22Rv1 (cell line): Measurements from ENCODE around the gene HAUS3.

Source experiments
- ZFX ChIP-seq: fragments of 450-650 bp; IDR thresholded peaks from 2 replicates; pipeline ENCODE4 v1.6.1; 2017; ENCODE audit warnings: antibody characterized with exemption, borderline replicate concordance
- TF ChIP-seq, protein P1 (sequence below): fragments of 450-650 bp; IDR thresholded peaks from 2 replicates; pipeline ENCODE4 v1.5.1; 2017; ENCODE audit warnings: mild to moderate bottlenecking

DNA sequence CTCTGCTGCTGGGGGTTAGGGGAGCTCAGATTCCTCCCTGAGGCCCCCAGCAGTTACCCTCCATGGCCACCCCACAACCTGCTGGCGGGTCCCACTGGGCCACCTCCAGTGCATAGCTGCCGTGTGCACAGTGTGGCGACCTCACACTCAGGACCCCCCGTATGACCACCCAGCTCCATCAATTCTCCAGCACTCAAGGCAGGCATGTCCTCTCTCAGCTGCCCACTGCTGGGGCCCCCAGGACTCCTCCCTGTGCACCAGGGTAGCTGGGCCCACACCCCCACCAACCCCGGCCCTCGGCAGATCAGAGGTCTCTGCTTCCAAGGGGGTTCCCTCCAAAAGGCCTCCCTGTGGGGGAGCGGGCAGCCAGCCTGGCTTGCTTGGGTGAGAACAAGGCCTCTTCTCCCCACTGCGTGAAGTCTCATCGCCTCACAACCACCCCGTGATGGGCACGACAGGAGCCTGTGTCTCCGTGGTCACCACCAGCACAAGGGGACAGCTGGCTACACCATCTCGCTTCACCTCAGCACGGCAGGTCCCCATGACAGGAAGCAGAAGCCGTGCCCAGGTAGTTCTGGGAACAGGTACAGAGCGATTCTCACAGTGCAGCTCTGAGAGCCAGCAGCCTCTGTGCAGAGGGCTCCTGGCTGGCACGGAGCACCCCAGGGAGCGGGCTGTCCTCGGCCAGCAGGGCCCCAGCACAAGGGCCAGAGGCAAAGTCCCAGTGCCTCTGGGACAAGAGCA is 4.6 kb upstream of the HAUS3 start:
- TF ChIP-seq, protein P1, sequence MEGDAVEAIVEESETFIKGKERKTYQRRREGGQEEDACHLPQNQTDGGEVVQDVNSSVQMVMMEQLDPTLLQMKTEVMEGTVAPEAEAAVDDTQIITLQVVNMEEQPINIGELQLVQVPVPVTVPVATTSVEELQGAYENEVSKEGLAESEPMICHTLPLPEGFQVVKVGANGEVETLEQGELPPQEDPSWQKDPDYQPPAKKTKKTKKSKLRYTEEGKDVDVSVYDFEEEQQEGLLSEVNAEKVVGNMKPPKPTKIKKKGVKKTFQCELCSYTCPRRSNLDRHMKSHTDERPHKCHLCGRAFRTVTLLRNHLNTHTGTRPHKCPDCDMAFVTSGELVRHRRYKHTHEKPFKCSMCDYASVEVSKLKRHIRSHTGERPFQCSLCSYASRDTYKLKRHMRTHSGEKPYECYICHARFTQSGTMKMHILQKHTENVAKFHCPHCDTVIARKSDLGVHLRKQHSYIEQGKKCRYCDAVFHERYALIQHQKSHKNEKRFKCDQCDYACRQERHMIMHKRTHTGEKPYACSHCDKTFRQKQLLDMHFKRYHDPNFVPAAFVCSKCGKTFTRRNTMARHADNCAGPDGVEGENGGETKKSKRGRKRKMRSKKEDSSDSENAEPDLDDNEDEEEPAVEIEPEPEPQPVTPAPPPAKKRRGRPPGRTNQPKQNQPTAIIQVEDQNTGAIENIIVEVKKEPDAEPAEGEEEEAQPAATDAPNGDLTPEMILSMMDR = no peak
- TF ChIP-seq ZFX = no peak
